BJ (cell line): ENCODE data around the gene CFAP141. TPM values are rescaled to one million over a fixed set of nuclear protein-coding genes. Genes with fewer than 3 reads are reported as not detected.

Experiments used
- CTCF ChIA-PET: fragments of 350-600 bp; formaldehyde crosslinking; extraction: SDS; loops from one replicate; lab custom pipeline; 2021; ENCODE audit warnings: antibody characterized with exemption, inconsistent platforms; lab: Yijun Ruan, JAX
- POLR2A ChIA-PET: fragments of 300-600 bp; sonication (Branson Sonifier 250); formaldehyde crosslinking; extraction: SDS; loops from one replicate; lab custom pipeline; 2021; ENCODE audit warnings: antibody characterized with exemption; lab: Charles Lee
- DNase-seq: peaks from one replicate; pipeline ENCODE4 v3.0.0-alpha.2; 2011; ENCODE audit warnings: low read depth
- H3K27me3 ChIP-seq: 2 replicates; pipeline ENCODE4 v1.6.0; 2011; ENCODE audit warnings: low read length; ENCODE audit not compliant: control insufficient read depth, insufficient read depth
- H3K36me3 ChIP-seq: 2 replicates; pipeline ENCODE4 v1.5.1; 2011; ENCODE audit warnings: low read length; ENCODE audit not compliant: control insufficient read depth, insufficient read depth
- H3K4me3 ChIP-seq: 2 replicates; pipeline ENCODE4 v1.5.1; 2011; ENCODE audit warnings: low read depth, mild to moderate bottlenecking, control low read depth, low read length
- polyA plus RNA-seq: library from polyadenylated mRNA; depleted of rRNA; stranded (reverse); fragments of >200 nt; gene quantifications from 2 replicates; pipeline ENCODE4 v1.2.3, GENCODE V29; 2011
- TF ChIP-seq, protein P1 (sequence below): IDR thresholded peaks from 2 replicates; pipeline ENCODE4 v1.5.1; 2011; ENCODE audit warnings: low read depth, mild to moderate bottlenecking, control low read depth, inconsistent platforms, low read length, moderate library complexity; ENCODE audit not compliant: insufficient read depth

CFAP141 gene
- polyA plus RNA-seq, 1 experiment = not detected

DNA sequence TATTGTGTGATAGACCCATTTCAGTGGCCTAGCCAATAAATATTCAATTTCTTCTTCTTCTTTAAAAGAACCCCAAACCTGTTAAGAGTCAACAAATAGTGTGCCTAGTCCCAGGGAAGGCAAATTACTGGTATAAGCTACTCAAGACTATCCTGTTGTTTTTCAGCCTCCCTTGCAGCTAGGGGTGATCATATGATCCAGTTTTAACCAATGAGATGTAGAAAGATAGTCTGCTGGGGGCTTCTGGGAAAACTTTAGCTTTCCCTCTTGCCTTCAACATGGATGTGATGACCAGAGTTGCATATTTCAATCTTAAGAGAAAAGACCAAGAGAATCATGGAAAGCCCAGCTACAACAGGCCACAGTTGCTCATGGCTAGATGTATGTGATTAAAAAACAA, 46.6 kb downstream of the CFAP141 start:
- H3K36me3 ChIP-seq = peaks cover 14% of the 10 kb centered on the region
- TF ChIP-seq, protein P1, sequence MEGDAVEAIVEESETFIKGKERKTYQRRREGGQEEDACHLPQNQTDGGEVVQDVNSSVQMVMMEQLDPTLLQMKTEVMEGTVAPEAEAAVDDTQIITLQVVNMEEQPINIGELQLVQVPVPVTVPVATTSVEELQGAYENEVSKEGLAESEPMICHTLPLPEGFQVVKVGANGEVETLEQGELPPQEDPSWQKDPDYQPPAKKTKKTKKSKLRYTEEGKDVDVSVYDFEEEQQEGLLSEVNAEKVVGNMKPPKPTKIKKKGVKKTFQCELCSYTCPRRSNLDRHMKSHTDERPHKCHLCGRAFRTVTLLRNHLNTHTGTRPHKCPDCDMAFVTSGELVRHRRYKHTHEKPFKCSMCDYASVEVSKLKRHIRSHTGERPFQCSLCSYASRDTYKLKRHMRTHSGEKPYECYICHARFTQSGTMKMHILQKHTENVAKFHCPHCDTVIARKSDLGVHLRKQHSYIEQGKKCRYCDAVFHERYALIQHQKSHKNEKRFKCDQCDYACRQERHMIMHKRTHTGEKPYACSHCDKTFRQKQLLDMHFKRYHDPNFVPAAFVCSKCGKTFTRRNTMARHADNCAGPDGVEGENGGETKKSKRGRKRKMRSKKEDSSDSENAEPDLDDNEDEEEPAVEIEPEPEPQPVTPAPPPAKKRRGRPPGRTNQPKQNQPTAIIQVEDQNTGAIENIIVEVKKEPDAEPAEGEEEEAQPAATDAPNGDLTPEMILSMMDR = no peak
- ChIA-PET POLR2A (no interaction called here), CTCF (no interaction called here)
- H3K27me3 ChIP-seq = no peaks in the 10 kb centered on the region
- DNase-seq = no peak
- no peak overlapping the region for H3K4me3 ChIP-seq

DNA sequence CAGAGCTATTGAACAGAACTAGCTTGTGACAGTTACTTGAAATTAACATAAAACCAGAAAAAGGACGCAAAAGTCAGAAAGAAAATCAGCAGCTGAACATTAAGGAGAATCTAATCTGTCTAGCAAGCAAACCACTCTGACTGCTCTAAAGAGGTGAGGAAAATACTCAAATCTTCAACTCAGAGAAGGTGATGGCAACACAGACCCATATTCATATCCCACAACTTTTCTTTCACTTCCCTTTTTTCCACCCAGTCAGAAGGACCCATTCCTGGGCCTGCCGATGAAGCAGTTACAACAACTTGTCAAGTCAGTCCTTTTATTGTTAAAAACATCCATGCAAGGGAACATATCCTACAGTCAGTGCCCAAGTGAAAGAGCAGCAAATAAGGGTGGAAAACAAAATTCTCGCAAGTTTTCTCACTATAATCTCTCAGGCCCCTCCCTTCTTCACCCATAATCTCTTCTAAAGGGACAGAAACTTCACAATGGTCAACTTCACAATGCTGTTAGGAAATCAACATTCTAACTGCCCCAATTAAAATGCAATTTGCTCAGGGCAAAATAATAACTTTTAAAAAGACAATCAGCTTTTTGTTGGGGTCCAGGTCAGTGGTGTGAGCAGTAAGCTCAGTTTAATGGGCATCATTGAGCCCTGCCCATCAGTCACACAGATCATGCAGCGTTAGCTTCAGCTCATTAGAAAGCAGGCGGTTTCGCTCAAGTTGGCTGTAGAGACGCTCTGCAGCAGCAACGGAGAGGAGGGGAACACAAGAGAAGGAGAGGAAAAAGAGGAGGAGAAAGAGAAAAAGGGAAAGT, 47.6 kb downstream of the CFAP141 start:
- ChIA-PET CTCF (no interaction called here), POLR2A (no interaction called here)
- H3K4me3 ChIP-seq = no peak overlapping the region
- TF ChIP-seq, protein P1 = no peak
- no peaks in the 10 kb centered on the region for H3K27me3 ChIP-seq
- DNase-seq = no peak
- H3K36me3 ChIP-seq = peaks cover 7% of the 10 kb centered on the region

DNA sequence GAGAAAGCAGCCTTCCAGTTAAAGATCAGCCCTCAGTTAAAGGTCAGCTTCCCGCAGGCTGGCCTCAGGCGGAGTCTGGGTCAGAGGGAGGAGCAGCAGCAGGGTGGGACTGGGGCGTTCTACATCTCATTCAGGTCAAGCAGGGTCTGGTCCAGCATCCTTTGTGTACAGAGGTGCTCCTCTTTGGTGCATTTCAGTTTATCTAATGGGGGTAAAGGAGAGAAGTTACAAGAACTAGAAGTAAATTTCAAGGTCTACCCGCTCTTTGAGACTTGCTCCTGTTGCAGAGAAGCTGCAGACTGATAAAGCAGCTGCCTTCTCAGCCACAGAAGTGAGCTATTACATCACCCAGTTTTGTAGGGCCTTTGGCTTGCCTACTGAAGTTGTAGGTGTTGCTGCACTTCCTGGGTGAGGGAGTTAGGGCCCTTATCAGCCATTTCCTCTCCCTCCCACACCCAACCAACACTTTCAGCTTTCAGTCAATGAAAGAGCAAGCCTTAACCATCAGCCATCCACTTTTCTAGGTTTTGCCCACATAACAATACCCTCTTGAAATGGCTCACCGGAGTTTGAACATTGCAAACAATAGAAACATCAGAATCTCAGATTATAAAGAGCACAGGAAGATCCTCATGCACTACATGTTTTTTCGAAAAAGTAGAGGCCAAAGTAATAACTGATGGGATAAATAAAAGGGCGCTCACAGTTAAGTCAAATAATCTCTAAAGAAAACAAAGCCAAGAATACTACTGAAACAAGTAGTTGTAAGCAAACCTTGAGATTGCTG, 48.4 kb downstream of the CFAP141 start:
- Histone ChIP-seq H3K27me3 (no peaks in the 10 kb centered on the region), H3K4me3 (no peak overlapping the region), H3K36me3 (peaks cover 7% of the 10 kb centered on the region)
- TF ChIP-seq, protein P1 = no peak
- ChIA-PET CTCF (no interaction called here), POLR2A (no interaction called here)
- DNase-seq = no peak

DNA sequence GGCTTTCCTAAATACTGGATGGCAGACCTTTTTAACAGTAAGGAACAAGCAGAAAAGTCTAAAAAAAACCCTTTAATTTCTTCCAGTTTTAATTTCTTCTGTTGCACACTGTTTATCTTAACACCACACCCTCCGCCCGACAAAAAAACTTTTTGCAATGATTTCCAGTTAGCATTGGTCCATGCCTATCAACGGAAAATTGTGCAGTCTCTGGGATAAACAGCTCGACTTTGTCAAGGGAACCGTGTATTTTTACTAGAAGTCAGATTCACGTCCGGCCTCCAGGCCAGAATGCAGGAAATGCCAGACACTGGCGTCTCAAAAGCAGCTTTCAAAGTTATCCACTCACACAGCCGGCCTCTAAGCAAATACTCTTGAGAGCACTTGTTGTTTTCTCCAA, 50.9 kb downstream of the CFAP141 start:
- DNase-seq = no peak
- TF ChIP-seq, protein P1 = no peak
- peaks cover 2% of the 10 kb centered on the region for H3K36me3 ChIP-seq
- no peaks in the 10 kb centered on the region for H3K27me3 ChIP-seq
- no peak overlapping the region for H3K4me3 ChIP-seq
- ChIA-PET POLR2A (no interaction called here), CTCF (interaction anchor here (0.6 to 2.2 kb wide), 4 partner anchors 9 to 23 kb away, joined by 3 to 9 read pairs (median 4); no protein-coding TSS in a partner anchor)
